HG03175 (cell line): ENCODE results near the gene DOCK6.

ENCODE experiments used
- ATAC-seq: cut with Tn5 transposase; IDR thresholded peaks from one replicate; pipeline ENCODE4 v1.9.1; 2021; ENCODE audit warnings: mild to moderate bottlenecking, moderate library complexity; ENCODE audit not compliant: unreplicated experiment

DOCK6 gene, protein sequence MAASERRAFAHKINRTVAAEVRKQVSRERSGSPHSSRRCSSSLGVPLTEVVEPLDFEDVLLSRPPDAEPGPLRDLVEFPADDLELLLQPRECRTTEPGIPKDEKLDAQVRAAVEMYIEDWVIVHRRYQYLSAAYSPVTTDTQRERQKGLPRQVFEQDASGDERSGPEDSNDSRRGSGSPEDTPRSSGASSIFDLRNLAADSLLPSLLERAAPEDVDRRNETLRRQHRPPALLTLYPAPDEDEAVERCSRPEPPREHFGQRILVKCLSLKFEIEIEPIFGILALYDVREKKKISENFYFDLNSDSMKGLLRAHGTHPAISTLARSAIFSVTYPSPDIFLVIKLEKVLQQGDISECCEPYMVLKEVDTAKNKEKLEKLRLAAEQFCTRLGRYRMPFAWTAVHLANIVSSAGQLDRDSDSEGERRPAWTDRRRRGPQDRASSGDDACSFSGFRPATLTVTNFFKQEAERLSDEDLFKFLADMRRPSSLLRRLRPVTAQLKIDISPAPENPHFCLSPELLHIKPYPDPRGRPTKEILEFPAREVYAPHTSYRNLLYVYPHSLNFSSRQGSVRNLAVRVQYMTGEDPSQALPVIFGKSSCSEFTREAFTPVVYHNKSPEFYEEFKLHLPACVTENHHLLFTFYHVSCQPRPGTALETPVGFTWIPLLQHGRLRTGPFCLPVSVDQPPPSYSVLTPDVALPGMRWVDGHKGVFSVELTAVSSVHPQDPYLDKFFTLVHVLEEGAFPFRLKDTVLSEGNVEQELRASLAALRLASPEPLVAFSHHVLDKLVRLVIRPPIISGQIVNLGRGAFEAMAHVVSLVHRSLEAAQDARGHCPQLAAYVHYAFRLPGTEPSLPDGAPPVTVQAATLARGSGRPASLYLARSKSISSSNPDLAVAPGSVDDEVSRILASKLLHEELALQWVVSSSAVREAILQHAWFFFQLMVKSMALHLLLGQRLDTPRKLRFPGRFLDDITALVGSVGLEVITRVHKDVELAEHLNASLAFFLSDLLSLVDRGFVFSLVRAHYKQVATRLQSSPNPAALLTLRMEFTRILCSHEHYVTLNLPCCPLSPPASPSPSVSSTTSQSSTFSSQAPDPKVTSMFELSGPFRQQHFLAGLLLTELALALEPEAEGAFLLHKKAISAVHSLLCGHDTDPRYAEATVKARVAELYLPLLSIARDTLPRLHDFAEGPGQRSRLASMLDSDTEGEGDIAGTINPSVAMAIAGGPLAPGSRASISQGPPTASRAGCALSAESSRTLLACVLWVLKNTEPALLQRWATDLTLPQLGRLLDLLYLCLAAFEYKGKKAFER (N-terminal part only)

DNA sequence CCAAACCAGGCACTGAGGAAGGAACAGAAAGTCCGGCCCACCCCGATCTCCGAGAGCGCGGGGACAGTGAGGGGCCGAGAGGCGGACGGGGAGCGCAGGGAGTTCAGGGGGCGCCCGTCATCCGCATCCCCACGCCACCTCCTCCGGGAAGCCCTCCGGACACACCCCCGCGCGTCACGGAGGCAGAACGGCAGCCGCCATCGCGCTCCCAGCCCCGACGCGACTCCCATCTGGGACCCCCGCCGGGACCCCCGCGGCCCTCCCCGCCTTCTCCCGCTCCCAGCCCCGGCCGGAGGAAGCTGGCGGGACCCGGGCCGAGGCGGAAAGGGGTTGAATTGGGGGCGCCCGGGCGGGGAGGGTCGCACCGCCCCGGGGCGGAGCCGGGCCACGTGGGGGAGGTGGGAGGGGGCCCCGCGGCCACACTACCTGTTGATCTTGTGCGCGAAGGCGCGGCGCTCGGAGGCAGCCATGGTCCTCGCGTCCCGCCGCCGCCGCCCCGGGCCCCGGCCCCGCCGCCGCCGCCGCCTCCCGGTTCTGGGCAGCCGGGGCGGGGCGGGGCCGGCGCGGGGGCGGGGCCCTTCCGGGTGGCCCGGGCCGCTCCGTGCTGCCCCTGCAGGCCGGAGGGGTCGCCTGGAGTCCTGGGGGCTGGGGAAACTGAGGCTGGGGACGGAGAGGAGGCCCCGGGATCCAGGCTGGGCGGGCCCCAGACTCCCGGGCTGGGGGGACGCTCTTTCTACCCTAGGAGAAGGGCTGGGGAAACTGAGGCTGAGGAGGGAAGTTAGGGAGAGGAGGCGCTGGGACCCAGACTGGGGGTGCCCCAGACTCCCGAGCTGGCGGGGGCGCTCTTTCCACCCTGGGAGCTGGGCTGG lies at the start of gene DOCK6:
Gene DOCK6 (minus strand): TSS at position 554 of the 869 bp plus-strand sequence. CDS start 84 bp downstream, at position 470.
- no peak for ATAC-seq

DNA sequence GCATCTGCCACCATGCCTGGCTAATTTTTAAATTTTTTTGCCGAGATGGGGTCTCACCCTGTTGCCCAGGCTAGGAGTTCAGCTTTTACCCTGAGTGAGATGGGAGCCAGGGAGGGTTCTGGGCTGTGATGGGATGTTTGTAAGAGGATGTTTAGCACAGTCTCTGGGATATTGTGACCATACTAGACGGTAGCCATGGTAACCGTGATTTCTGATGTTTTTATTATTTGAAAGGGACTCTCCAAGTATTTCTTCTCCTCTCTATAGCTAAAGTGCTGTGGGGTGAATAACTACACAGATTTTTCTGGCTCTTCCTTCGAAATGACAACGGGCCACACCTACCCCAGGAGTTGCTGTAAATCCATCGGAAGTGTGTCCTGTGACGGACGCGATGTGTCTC lies 44.0 kb upstream of the DOCK6 start:
- ATAC-seq: no peak

DNA sequence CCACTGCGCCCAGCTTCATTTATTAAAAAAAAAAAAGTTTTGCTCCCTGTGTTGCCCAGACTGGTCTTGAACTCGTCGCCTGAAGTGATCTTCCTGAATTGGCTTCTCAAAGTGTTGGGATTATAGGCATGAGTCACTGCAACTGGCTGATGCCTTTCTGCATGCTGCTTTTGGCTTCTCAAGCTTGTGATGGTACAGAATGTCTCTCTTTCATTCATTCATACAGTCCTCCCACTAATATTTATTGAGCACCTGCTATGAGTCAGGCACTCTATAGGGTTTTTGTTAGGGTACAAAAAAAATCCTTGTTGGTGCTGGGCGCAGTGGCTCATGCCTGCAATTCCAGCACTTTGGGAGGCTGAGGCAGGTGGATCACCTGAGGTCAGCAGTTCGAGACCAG lies 42.6 kb upstream of the DOCK6 start:
- ATAC-seq: no peak

DNA sequence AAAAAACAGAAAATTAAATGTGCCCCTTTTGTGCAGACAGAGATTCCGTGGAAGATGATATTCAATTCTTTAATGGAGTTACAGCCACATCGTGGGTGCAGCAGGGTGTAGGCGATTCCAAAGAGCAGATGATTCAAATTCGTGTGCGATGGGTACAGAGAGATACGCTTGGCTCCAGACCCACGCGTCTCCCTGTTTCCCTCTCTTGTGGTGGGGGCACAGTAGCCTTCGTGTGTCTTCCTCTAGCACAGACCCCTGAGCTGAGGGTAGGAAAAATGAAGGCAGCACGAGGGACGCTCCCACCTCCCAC lies 38.4 kb upstream of the DOCK6 start:
- ATAC-seq: no peak

DNA sequence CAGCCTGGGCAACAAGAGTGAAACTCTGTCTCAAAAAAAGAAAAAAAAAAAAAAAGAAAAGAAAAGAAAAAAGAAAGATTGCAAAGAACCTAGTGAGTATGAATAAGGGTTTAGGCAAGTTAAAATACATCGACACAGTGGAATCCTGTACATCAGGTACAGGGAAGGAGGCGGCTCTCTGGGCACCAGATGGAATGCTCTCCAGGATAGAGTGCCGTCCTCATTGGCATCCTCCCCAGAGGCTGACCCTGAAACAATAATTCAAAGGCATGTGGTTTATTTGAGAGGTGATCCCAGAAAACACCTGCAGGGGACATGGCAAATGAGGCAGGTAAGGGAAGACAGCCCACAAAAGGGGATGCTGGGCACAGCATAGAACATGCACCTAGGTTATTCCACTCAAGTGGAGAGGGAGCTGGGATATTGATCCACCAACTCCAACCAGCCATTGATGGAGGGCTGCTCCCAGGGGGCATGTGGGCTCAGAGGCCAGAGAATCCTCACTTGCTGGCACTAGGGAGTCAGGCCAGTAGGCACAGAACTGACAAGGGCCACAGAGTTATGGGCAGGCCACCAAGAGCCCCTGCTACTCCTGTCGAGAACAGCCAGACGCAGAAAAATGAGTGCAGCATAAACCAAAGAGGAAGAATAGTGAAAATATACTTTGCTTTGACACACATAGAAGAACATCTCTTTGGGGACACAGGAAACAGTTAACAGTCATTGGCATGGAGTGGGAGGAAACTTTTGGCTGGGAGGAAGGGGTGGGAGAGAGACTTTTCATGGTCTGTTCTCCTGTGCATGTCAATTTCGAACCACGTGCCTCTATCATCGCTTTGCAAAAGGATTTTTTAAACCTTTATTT lies 37.9 kb upstream of the DOCK6 start:
- no peak for ATAC-seq

DNA sequence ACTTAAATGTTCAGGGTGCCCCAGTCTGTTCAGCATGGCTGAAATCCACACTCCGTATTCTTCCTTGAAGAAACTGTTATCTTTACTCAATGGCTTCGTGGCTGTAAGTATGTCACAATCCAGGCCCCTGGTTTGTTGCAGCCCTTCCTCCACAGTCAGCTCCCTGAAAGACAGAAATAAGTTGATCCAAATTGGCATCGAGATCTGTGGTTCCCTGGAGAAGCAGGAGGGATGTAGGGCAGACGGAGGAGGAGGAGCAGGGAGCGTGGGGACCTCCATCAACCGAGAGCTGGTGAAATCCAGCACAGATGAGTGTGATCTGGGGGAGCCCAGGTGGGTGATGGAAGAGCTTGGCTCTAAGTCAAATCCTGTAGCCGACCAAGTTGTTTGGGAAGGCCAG lies 33.9 kb upstream of the DOCK6 start:
- no peak for ATAC-seq

DNA sequence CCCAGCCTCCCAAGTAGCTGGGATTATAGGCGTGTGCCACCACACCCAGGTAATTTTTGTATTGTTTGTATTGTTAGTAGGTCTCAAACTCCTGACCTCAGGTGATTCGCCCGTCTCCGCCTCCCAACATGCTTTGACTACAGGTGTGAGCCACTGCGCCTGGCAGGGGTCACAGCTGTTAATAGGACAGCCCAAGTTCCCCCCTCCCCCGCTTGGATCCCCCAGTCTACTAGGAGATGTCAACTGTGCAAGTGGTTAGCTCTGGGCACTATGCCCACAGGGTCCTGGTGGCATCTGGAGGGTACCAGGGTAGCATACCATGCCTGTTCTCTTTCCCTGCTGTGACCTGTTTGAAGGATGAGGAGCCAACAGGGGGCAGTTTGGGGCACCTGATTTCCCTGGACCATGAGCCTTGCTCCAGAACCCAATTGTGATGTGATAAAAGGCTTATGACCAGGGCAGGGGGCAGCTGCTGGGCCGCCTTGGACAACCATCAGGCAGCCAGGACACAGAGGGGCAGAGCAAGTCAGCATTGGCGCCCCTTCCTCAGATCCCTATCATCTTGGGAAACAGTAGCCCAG lies 33.4 kb upstream of the DOCK6 start, which contains the start of gene TSPAN16:
Gene TSPAN16 (plus strand): TSS at position 496 of the 581 bp plus-strand sequence. CDS start 138 bp downstream, outside the sequence.
- ATAC-seq: no peak

DNA sequence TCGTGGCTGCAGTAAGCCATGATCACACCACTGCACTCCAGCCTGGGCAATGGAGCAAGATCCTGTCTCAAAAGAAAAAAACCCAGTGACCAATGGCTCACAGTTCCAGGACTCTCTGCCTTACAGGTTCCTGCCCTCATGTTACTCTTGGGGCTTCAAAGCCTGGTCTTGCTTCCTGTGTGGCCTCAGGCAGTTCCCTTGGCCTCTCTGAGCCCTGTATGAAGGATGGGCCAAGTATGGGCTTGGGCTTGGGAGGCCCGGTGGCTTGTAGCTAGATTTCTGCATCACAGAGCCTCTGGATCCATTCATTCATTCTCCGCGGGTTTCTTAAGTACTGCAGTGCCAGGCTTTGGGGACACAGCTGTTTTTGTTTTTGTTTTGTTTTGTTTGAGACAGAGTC lies 32.9 kb upstream of the DOCK6 start:
- ATAC-seq: no peak

DNA sequence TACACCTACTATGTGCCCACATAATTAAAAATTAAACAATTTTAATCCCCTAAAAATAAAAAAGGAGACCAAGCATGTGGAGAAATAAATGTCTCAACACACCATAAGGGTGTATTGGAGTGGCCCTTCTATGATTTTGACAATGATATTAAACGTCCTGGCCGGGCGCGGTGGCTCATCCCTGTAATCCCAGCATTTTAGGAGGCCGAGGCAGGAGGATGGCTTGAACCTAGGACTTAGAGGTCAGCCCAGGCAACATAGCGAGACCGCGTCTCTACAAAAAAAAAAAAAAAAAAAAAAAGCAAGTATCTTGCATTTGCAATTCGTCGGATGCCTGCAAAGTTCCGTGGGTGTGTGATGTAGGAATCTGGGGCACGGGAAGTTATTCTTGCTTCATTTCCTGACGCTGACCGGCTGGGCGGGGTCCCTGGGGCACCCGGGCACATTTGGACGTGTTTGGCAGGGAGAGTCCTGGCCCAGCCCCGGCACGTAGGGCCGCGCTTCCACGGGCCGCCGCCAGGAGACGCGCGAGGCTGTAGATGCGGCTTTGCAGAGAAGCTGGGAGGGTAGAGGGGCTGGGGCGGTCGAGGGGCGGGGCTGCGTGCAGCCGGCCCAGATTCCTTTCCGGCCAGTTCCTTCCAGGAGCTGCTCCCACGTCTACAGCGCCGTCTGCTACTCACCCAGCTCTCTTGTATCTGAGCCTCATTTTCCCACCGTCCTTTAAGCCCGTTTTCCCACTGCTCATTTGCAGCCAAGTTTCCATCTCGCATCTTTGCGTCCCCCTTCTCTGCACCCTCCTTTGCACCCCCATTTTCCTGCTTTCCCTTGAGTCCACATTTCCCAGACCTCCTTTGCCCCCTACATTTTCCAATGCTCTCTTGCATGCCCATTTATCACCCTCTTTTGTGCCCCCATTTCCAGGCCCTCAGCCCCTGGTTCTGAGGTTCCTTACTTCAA lies 31.4 kb upstream of the DOCK6 start:
- peak; percentile 41 for ATAC-seq

DNA sequence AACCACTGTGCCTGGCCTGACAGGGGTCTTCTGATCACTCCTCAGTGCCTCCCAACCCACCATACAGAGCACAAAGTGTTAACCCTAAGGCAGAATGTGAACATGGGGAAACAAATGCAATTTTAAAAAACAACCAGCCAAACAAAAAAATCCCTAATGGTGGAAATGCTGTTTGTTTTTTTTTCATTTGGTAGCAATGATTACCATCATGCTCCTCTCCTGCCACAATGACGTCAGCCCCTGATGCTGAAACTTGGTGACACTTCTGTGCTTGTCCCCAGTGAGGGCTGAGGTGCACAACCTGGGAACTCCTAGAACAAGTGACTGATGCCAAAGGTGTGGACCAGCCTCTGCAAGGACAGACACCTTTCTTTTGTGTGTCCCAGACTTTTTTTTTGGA lies 29.7 kb upstream of the DOCK6 start:
- ATAC-seq: no peak

DNA sequence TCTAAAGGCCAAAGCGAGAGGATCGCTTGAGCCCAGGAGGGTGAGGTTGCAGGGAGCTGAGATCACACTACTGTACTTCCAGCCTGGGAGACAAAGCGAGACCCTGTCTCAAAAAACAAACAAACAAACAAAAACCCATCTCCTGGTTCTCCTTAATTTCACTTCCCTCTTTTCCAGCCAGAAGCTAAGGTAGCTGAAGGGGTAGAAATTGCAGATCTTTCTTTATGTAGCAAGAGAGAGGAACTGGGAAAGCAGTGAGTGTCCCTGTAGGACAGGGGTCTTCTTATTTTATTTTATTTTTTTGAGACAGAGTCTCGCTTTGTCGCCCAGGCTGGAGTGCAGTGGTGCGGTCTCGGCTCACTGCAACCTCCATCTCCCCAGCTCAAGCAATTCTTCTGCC lies 29.1 kb upstream of the DOCK6 start:
- no peak for ATAC-seq

DNA sequence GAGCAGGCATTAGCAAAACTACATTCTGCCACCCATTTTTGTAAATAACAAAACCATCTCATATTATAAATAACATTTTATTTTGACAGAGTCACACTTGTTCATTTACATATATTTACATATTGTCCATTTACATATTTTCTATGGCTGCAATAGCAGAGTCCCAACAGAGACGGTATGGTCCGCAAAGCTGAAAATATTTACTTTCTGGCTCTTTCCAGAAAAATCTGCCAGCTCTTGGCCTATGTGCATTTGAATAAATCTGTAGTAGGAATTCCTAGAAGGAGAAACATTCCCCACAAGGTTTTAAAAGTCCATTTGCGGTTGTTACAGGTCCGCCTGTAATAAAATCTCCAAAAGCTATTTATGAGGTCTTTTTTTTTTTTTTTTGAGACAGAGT lies 27.9 kb upstream of the DOCK6 start:
- no peak for ATAC-seq

DNA sequence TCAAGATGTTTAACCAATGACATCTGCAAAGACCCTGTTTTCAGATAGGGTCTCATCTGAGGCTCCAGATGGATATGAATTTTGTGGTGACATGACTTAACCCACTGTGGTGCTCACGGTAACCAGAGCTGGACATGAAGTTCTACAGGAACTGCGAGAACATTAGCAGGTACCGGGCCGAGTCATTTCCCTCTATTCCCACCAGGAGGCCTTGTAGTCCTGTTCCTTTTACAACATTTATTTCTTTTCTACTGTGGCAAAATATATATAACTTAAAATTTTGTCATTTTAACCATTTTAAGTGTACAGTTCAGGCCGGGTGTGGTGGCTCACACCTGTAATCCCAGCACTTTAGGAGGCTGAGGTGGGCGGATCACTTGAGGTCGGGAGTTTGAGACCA lies 26.0 kb upstream of the DOCK6 start:
- ATAC-seq: no peak

DNA sequence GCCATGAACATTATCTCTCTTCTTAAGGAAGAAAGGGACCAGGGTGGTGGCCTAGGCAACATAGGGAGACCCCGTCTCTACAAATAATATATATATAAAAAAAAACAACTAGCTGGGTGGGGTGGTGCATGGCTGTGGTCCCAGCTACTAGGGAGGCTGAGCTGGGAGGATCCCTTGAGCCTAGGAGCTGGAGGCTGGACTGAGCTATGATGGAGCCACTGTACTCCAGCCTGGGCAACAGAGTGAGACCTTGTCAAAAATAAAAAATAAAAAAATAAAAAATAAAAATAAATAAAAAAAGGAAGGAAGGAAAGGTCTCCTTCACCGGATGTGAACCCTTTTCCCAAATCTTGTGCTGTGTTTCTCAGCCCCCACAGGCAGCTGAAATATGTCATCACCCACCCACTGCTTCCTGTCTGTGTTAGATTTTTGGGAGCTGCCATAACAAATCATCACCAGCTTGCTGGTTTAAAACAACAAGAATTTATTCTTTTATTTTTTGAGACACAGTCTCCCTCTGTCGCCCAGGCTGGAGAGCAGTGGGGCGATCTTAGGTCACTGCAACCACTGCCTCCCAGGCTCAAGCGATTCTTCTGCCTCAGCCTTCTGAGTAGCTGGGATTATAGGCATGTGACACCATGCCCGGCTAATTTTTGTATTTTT lies 24.1 kb upstream of the DOCK6 start:
- no peak for ATAC-seq

DNA sequence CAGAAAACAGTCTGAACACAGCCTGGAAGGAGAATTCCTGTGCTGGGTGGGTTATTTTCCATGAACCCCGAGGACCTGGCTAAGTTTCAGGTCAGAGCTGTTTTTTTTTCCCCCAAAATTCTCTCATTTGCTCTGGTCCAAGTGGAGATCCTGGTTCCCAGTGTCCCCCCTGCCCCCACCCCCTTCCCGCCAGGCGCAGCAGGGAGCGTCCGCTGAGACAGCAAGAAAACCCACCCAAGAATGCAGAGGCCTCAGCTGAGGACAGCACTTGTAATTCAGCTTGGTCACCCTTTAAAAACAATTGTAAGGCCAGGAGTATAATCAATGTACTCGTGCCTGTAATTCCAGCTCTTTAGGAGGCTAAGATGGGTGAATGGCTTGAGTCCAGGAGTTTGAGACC lies 22.2 kb upstream of the DOCK6 start:
- no peak for ATAC-seq

DNA sequence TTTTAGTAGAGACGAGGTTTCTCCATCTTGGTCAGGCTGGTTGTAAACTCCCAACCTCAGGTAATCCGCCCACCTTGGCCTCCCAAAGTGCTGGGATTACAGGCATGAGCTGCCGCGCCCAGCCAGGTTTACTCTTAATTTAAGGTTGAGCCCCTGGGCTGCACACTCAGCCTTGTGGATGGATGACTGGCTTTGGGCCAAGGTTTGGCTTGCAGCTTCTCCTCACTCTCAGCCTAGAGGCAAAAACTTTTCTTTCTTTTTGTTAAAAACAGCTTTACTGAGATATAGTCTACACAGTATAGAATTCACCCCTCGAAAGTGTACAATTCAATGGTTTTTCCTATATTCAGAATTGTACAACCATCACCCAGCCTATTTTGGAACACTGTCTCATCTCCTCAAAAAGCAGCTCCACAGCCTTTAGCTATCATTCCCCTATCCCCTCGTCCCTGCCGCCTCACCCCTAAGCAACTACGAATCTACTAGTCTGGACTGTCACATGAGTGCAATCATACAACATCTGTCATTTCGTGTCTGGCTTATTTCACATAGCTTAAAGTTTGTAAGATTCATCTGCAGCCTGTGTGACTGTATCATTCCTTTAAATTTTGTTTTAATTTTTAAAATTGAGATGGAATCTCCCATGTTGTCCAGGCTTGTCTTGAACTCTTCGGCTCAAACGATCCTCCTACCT lies 19.2 kb upstream of the DOCK6 start:
- ATAC-seq: no peak
